HG03139 (cell line): ENCODE results near the gene F2RL2.

Experiments
- ATAC-seq: cut with Tn5 transposase; IDR thresholded peaks from one replicate; pipeline ENCODE4 v1.9.1; 2021; ENCODE audit not compliant: unreplicated experiment

The F2RL2 gene, protein sequence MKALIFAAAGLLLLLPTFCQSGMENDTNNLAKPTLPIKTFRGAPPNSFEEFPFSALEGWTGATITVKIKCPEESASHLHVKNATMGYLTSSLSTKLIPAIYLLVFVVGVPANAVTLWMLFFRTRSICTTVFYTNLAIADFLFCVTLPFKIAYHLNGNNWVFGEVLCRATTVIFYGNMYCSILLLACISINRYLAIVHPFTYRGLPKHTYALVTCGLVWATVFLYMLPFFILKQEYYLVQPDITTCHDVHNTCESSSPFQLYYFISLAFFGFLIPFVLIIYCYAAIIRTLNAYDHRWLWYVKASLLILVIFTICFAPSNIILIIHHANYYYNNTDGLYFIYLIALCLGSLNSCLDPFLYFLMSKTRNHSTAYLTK

GRCh38 chr5:76622973-76623596 lies at the start of gene F2RL2:
F2RL2 (minus strand) TSS chr5:76623403; CDS start chr5:76623230, 173 bp downstream.
- ATAC-seq, result no peak

GRCh38 chr5:76672242-76672641 lies 49.0 kb upstream of the F2RL2 start:
- no peak for ATAC-seq

DNA sequence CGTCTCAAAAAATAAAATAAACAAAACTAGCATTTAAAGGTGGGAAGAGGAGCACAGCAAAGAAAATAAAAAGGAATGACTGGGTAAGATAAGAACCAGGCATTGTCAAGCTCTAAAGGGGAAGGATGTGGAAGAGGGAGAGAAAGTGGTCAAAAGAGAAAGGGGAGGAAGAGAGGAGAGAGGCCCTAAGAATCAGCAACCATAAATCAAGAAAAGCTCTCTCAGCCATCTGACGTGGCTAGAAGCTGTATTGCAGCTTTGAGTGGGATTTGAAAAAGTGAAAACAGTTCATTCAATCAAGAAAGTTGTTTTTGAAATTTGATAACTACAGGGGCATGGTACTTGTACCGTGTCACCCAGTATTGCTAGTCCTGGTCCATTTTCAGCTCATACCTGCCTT lies 47.3 kb upstream of the F2RL2 start:
- ATAC-seq, result no peak

GRCh38 chr5:76669245-76669644 lies 46.0 kb upstream of the F2RL2 start:
- ATAC-seq, result no peak

DNA sequence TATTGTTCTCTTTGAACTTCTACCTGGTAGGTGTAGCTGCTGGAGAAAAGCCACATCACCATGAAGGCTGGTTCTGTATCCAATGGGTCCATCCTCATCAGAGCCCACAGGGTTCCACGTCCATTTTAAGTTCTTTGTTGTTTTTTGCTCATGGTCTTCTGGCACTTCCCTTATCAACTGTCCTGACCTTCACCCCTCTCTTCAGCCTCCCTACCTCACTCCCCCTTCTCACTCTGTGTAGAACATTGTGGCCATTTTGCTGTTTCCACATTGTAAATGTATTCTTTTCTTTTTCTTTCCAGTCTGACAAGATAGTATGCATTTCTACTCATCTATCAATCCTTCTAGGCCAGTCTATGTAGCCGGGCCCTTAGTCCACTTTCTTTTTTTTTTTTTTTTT lies 44.3 kb upstream of the F2RL2 start:
- ATAC-seq, result no peak

DNA sequence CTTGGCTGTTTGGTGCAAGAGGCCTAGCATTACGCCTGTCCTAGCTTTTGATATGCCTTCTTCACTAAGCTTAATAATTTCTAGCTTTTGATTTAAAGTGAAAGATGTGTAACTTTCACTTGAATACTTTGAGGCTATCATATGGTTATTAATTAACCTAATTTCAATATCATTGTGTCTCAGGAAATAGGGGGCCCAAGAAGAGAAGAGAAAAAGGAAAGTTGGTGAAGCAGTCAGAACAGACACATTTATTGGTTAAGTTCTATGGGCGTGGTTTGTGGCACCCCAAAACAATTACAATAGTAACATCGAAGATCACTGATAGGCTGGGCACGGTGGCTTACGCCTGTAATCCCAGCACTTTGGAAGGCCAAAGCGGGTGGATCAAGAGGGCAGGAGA lies 40.9 kb upstream of the F2RL2 start:
- ATAC-seq, result no peak

GRCh38 chr5:76663573-76663972 lies 40.4 kb upstream of the F2RL2 start:
- ATAC-seq, result no peak

DNA sequence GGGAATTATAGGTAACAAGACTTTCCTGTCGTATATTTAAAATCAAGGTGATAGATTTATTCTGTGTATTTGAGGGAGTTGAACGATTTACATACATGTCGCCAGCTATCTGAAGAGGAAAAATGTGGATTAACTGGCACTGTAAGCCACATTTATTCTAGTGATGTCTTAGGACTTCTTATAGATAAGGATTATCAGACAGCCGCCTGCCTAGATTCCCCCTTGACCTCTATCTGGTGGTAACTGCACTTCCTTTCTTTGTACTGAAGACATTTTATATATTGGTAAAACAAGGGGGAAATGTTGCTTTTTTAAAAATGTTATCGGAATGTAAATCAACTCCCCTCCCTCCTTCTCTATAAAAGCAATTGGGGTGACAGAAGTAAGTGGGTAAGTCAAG lies 39.3 kb upstream of the F2RL2 start:
- no peak for ATAC-seq

DNA sequence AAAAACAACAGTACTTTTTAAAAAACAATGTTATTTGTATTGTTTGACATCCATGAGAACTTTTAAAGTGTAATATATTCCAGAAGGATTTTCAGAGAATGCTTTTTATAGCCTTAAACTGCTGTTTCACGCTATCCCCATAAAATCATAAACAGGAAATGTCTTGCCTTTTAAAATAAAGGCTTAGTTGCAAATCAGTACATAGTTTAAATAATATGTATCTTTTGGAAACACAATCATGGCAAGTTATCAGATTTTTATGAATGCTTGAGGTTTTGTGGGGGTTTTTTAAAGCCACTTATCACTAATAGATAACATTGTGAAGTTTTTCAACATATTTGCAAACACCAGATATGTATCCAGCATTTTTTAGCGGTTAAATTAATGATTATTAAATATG lies 37.2 kb upstream of the F2RL2 start:
- no peak for ATAC-seq

DNA sequence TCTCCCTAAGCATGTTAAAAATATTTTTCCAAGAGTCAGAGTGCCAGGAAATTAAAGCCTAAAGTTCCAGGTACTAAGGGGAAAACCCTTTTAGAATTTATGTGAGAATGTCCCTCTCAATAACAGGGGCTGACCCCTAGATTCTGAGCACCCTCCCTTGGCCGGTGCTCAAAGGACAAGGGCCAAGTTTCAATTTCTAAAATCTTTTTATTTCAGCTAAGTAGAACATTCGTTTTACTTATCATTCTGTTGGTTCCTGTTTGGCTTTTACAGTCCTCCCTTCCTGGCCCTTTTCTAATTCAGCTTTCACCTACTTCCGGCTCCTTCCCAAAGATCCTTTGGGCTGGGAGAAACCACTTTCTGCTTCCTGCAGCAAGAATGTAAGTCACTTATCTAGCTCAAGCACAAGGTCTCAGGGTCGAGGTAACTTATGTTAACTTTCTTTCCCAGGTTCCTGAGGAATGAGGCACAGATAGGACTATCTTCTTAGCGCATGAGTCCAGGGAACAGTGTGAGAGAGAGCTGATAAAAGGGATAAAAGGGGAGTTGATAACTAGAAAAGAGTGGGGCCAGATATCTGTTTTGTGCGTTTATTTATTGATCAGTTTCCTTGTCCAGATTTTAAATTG lies 34.6 kb upstream of the F2RL2 start:
- no peak for ATAC-seq

GRCh38 chr5:76657091-76657490 lies 33.9 kb upstream of the F2RL2 start:
- no peak for ATAC-seq

DNA sequence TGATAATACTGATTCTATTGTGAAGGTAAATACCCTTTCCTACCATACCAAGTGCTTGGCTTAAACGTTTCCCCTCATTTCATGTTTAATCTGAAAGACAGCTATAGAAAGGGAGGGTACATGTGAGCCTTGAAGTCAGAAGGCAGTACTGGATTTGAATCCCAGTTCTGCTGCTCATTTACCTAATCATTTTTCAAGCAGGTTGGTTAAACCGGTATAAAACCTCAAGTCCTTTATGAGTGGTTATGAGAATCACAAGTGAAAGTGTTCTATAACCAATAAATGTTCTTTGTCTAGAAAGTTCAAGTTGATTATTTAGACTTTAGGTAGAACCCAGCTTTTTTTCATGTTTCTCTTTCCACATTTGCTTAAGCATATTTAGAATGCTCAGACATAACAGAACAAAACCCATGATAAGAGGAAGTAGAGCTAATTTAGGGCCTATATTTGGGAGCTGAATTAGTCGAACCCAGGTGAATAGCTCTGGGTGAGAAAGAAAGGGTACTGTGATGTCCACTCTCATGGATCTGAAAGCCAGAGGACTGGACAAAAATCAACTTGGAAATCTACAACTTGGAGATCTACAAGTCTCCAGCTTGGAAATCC lies 29.7 kb upstream of the F2RL2 start:
- ATAC-seq, result no peak

DNA sequence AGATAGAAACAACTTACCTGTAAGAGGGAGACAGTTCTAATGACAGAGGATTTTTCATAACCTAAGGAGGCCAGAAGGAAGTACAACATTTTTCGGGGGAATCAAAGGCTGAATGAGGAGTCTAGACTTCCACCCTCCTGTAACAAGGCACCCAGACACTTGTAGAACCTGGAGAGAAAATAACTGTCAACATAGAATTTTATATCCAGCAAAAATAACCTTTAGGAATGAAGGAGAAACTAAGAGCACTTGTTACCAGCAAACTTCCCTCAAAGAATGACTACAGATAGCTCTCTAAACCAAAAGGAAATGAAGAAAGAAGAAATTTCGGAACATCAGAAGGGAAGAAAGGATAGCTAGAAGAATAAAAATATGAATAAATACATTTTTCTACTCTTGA lies 25.9 kb upstream of the F2RL2 start:
- no peak for ATAC-seq

DNA sequence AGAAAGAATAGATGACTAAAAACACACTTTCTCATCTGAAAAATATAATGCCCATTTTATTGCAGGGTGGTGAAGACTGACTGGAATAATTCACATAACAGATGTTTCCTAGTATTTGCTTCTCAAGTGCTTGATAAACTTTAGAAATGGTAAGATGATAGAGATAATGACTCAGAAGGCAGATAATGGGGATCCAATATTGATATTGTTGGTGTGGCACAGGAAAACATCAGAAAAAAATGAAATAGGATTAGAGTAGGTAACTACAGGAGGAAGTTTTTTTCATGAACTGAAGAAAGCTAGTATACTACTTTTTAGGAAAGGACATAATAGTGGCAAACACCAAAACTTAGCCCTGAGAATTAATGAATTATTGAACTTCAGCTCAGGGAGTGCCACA lies 20.2 kb upstream of the F2RL2 start:
- no peak for ATAC-seq

DNA sequence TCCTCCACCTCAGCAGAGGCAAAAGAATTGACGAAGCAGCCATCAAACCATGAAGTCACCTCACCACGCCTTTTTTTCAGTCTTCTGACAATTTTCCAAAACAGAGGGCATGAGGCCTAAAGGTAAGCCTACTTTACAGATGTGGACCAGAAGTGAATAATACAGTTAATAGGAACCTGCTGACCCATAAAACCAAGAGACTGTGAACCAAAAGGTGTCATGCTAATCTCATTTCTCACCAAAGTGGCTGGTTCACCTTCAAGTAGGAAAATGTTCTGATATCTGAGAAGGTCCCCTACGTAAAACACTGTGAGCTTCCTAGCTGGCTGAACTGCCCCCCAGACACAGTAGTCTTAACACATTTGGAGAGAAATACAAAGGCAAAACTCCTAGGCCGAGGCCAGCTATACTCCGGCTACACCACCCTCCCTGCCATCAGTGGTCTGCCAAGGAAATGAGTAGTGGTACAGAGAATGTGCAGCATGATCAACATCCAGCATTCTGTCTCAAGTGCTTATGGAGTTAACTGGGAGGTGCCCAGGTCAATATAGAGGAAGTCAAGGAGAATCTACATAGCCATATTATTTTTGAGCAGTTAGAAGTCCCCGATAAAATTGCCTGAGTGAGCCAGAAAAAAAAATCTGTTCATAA lies 19.3 kb upstream of the F2RL2 start:
- ATAC-seq, result no peak

DNA sequence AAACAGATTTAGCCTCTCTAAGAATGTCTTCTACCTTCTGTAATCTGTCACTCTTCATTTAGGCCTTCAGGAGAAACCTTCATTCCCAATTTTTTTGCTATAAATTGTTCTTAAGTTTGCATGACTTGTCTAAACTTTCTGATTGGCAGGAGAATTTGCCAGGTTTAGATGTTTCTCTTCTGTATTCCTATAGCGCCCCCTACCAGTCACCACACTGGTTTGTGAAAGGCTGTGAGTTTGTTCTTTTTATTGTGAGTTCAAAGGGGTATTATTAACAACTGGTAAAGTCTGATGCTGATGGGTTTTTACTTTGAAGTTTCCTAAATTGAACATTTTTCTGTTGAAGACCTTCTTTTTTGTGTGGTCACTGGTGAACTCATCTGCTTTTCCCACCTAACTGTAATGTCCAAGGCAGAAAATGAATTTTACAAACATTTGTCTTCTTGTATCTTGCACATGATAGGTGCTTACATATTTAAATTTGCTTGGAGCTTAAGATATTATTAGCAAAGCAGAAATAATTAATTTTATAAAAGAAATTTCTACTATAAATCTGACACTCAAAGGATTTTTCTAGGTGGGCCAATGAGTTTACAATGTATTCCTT lies 18.4 kb upstream of the F2RL2 start:
- ATAC-seq, result no peak

- ATAC-seq, result peak; percentile 58
Observed at GRCh38 chr5:76638479-76638878, 15.3 kb upstream of the F2RL2 start.

GRCh38 chr5:76637490-76637889 lies 14.3 kb upstream of the F2RL2 start:
- ATAC-seq, result no peak

DNA sequence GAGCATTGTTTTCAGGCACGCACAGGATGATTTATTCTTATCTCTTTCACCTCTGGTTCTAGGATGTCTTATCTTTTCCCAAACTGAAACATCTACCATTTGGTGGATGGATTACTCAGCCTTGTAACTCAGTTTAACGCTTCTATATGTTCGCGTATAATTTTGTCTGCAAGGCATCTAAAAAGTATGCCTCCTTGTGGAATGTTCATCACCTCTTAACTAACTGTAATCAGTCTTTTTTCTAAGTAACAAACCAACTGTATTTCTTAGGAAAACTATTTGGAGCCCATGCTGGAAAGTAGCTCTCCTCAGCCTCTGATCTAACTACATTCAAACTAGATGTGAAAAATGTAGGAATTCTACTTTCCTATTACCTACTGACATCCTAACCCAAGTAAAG lies 11.5 kb upstream of the F2RL2 start:
- no peak for ATAC-seq

DNA sequence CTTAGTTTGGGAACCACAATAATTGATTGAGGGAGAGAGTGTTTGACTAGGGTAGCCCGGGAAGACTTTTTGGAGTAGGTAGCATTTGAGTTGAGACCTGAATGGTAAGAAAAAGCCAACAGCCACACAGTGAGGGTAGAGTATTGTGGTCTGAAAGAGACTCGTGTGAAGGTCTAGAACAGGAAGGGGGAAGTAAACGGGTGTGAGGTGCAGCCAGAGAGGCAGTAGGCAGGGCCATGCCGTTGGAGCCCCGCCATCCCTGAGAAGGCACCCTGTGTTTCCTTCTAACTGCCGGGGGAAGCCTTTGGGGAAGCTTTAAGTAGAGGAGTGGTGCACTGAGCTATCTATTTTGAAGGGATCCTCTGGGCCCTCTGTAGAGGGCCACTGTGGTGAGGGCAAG lies 3.5 kb upstream of the F2RL2 start:
- ATAC-seq, result no peak
